Stimulated activated CD4-positive, alpha-beta T cell treated with anti-CD3 and anti-CD28 coated beads, Interleukin-15, amount 100 ng/mL, for 48 hours (primary cell): ENCODE results near the gene ZNF440.

Experiments used
- DNase-seq, 2 donors: peaks; one replicate each; pipeline ENCODE4 v3.0.0-alpha.2; 2020; ENCODE audit warnings: low read depth in 2 of 2

ZNF440 gene

GRCh38 chr19:11882606-11883005, 68.5 kb downstream of the ZNF440 start:
- no peak for DNase-seq
